Neural cell (in vitro differentiated cells): ENCODE results near the gene HSD17B8. TPM values are rescaled to one million over a fixed set of nuclear protein-coding genes. Genes with fewer than 3 reads are reported as not detected.

Experiments used
- H2AFZ ChIP-seq: fragments of 200-600, 300-800 bp; sonication (generic), shearing (Covaris generic); 2 replicates; pipeline ENCODE4 v1.6.0; 2014; ENCODE audit warnings: low read depth, mild to moderate bottlenecking, antibody characterized with exemption, low read length, moderate library complexity
- H3F3A ChIP-seq: fragments of 200-600 bp; shearing (Covaris generic); 2 replicates; pipeline ENCODE4 v1.6.1; 2016; ENCODE audit warnings: mild to moderate bottlenecking, moderate library complexity, mixed read lengths, antibody characterized with exemption, low read length; ENCODE audit not compliant: insufficient read depth, poor library complexity, severe bottlenecking
- H3K27ac ChIP-seq: fragments of 200-600, 300-800 bp; sonication (generic), shearing (Covaris generic); 2 replicates; pipeline ENCODE4 v1.5.1; 2014; ENCODE audit warnings: mild to moderate bottlenecking, low read length, moderate library complexity
- H3K27me3 ChIP-seq: fragments of 300-800, 200-600 bp; sonication (generic), shearing (Covaris generic); 2 replicates; pipeline ENCODE4 v1.6.0; 2014; ENCODE audit warnings: mild to moderate bottlenecking, low read depth, low read length, moderate library complexity; ENCODE audit not compliant: insufficient read depth
- H3K36me3 ChIP-seq: fragments of 300-800, 200-600 bp; sonication (generic), shearing (Covaris generic); 2 replicates; pipeline ENCODE4 v1.5.1; 2014; ENCODE audit warnings: mild to moderate bottlenecking, antibody characterized with exemption, low read length, moderate library complexity; ENCODE audit not compliant: insufficient read depth
- H3K4me2 ChIP-seq: fragments of 300-800, 200-600 bp; sonication (generic), shearing (Covaris generic); 2 replicates; pipeline ENCODE4 v1.6.0; 2014; ENCODE audit warnings: mild to moderate bottlenecking, low read length
- H3K4me3 ChIP-seq: fragments of 300-800, 200-600 bp; sonication (generic), shearing (Covaris generic); 2 replicates; pipeline ENCODE4 v1.5.1; 2014; ENCODE audit warnings: mild to moderate bottlenecking, low read length, moderate library complexity
- H3K79me2 ChIP-seq: fragments of 200-600 bp; shearing (Covaris generic); replicated peaks from 2 replicates; pipeline ENCODE4 v1.6.0; 2014; ENCODE audit warnings: mild to moderate bottlenecking, low read length, moderate library complexity; ENCODE audit not compliant: insufficient read depth
- H3K9ac ChIP-seq: fragments of 300-800, 200-600 bp; sonication (generic), shearing (Covaris generic); 2 replicates; pipeline ENCODE4 v1.6.1; 2016; ENCODE audit warnings: mild to moderate bottlenecking, low read length, mixed read lengths
- H3K9me2 ChIP-seq: fragments of 200-600 bp; shearing (Covaris generic); 2 replicates; pipeline ENCODE4 v1.6.1; 2016; ENCODE audit warnings: mild to moderate bottlenecking, low read length, mixed read lengths; ENCODE audit not compliant: insufficient read depth
- H3K9me3 ChIP-seq: fragments of 200-600, 300-800 bp; sonication (generic), shearing (Covaris generic); 2 replicates; pipeline ENCODE4 v1.6.1; 2016; ENCODE audit warnings: mild to moderate bottlenecking, mixed run types, low read length, moderate library complexity, mixed read lengths
- H4K20me1 ChIP-seq: fragments of 200-600 bp; shearing (Covaris generic); 2 replicates; pipeline ENCODE4 v1.6.1; 2016; ENCODE audit warnings: mild to moderate bottlenecking, mixed run types; ENCODE audit not compliant: insufficient read depth
- EP300 ChIP-seq: fragments of 450-650 bp; conservative IDR thresholded peaks from 2 replicates; pipeline ENCODE4 v1.6.1; 2014; ENCODE audit warnings: antibody characterized with exemption, mild to moderate bottlenecking, moderate library complexity; ENCODE audit not compliant: poor library complexity, severe bottlenecking
- EZH2 ChIP-seq: fragments of 200-600, 300-800 bp; shearing (Covaris generic), sonication (generic); IDR thresholded peaks from 2 replicates; pipeline ENCODE4 v1.6.1; 2014; ENCODE audit warnings: antibody characterized with exemption, low read length, borderline replicate concordance, mild to moderate bottlenecking; ENCODE audit not compliant: insufficient read depth, poor library complexity, severe bottlenecking
- MXI1 ChIP-seq: fragments of 450-650 bp; conservative IDR thresholded peaks from 2 replicates; pipeline ENCODE4 v1.6.1; 2014; ENCODE audit warnings: antibody characterized with exemption, mild to moderate bottlenecking; ENCODE audit not compliant: poor library complexity, severe bottlenecking
- POLR2AphosphoS5 ChIP-seq: IDR thresholded peaks from 2 replicates; pipeline ENCODE4 v1.6.1; 2012
- RAD21 ChIP-seq: fragments of 450-650 bp; conservative IDR thresholded peaks from 2 replicates; pipeline ENCODE4 v1.6.1; 2014; ENCODE audit warnings: antibody characterized with exemption, mild to moderate bottlenecking, moderate library complexity
- SMC3 ChIP-seq: fragments of 450-650 bp; conservative IDR thresholded peaks from 2 replicates; pipeline ENCODE4 v1.6.1; 2014; ENCODE audit warnings: antibody characterized with exemption, mild to moderate bottlenecking, moderate library complexity; ENCODE audit not compliant: poor library complexity
- TAF1 ChIP-seq: IDR thresholded peaks from 2 replicates; pipeline ENCODE4 v1.6.1; 2012; ENCODE audit warnings: low read depth
- polyA plus RNA-seq: library from polyadenylated mRNA; depleted of rRNA; stranded (reverse); fragments of >200 nt; gene quantifications from 2 replicates; pipeline ENCODE4 v1.2.3, GENCODE V29; 2014
- TF ChIP-seq, protein P1 (sequence below): IDR thresholded peaks from 2 replicates; pipeline ENCODE4 v1.6.1; 2012; ENCODE audit warnings: borderline replicate concordance
- TF ChIP-seq, protein P2 (sequence below): fragments of 450-650 bp; IDR thresholded peaks from 2 replicates; pipeline ENCODE4 v1.5.1; 2014; ENCODE audit warnings: antibody characterized with exemption, mild to moderate bottlenecking, moderate library complexity; ENCODE audit not compliant: poor library complexity, severe bottlenecking

Gene HSD17B8
- polyA plus RNA-seq, 1 donor from 2014 or later = 7.3 TPM

DNA sequence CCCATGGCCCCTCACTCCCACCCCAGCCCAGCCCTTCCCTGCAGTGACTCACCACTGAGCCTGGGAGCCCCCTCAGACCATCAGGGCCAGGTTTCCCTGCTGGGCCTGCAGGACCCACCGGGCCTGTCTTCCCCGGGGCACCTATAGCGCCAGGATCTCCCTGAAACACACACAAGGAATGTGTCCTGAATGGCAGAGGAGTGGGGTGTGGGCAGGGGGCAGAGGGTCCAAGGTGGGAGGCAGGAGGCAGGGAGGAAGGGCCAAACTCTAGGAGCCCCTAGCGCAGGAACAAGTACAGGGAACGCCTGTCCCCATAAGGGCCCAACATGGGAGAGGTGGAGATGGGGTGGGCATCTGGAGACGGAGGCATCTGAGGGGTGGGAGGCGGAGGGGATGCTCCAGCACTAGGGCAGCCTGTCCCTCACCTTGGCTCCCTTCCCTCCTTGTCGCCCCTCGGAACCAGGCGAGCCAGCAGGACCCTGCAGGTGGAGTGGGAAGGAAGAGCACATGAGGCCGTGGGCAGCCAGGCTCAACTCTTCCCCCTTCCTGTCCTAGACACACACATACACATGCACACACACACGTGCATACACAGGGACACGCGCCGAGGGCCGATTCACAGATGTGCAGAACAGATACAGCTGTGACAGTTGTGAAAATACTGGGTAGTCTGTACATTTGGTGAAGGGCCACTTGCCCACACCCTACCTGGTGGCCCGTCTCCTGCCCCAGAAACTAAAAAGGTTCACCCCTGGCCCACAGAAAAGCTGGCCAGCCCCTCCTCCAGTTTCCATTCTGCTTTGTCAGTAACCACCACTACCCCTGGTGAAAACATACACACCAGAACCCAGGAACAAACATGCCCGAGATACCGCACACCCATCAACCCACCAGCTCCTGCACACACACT, 36.8 kb upstream of the HSD17B8 start:
- Histone ChIP-seq H3K4me3 (no peak overlapping the region), H4K20me1 (no peaks in the 10 kb centered on the region), H3K27ac (no peak overlapping the region), H2AFZ (no peak overlapping the region), H3K36me3 (no peaks in the 10 kb centered on the region), H3K9ac (no peak overlapping the region), H3K27me3 (no peaks in the 10 kb centered on the region), H3K4me2 (no peak overlapping the region), H3K9me2 (no peaks in the 10 kb centered on the region), H3K9me3 (no peaks in the 10 kb centered on the region), H3K79me2 (no peaks in the 10 kb centered on the region), H3F3A (no peaks in the 10 kb centered on the region)
- TF ChIP-seq RAD21 = no peak
- TF ChIP-seq, protein P1, sequence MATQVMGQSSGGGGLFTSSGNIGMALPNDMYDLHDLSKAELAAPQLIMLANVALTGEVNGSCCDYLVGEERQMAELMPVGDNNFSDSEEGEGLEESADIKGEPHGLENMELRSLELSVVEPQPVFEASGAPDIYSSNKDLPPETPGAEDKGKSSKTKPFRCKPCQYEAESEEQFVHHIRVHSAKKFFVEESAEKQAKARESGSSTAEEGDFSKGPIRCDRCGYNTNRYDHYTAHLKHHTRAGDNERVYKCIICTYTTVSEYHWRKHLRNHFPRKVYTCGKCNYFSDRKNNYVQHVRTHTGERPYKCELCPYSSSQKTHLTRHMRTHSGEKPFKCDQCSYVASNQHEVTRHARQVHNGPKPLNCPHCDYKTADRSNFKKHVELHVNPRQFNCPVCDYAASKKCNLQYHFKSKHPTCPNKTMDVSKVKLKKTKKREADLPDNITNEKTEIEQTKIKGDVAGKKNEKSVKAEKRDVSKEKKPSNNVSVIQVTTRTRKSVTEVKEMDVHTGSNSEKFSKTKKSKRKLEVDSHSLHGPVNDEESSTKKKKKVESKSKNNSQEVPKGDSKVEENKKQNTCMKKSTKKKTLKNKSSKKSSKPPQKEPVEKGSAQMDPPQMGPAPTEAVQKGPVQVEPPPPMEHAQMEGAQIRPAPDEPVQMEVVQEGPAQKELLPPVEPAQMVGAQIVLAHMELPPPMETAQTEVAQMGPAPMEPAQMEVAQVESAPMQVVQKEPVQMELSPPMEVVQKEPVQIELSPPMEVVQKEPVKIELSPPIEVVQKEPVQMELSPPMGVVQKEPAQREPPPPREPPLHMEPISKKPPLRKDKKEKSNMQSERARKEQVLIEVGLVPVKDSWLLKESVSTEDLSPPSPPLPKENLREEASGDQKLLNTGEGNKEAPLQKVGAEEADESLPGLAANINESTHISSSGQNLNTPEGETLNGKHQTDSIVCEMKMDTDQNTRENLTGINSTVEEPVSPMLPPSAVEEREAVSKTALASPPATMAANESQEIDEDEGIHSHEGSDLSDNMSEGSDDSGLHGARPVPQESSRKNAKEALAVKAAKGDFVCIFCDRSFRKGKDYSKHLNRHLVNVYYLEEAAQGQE = no peak
- TF ChIP-seq SMC3 = no peak
- no peak for TF ChIP-seq EP300
- no peak for TF ChIP-seq POLR2AphosphoS5
- no peak for TF ChIP-seq TAF1
- TF ChIP-seq, protein P2, sequence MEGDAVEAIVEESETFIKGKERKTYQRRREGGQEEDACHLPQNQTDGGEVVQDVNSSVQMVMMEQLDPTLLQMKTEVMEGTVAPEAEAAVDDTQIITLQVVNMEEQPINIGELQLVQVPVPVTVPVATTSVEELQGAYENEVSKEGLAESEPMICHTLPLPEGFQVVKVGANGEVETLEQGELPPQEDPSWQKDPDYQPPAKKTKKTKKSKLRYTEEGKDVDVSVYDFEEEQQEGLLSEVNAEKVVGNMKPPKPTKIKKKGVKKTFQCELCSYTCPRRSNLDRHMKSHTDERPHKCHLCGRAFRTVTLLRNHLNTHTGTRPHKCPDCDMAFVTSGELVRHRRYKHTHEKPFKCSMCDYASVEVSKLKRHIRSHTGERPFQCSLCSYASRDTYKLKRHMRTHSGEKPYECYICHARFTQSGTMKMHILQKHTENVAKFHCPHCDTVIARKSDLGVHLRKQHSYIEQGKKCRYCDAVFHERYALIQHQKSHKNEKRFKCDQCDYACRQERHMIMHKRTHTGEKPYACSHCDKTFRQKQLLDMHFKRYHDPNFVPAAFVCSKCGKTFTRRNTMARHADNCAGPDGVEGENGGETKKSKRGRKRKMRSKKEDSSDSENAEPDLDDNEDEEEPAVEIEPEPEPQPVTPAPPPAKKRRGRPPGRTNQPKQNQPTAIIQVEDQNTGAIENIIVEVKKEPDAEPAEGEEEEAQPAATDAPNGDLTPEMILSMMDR = no peak
- no peak for TF ChIP-seq MXI1

DNA sequence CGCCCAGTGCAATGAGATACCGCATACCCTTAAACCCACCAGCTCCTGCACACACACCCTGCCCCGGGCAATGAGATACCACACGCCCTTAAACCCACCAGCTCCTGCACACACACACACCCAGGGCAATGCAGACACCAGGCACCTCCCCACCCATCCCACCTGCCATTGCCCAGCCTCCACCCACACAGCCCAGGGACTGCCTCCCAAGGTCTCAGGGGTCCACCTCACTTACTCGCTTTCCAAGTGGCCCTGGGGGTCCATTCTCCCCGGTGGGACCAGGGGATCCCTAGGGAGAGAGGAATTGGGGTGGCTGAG, 36.2 kb upstream of the HSD17B8 start:
- H3K79me2 ChIP-seq = no peaks in the 10 kb centered on the region
- no peaks in the 10 kb centered on the region for H3K36me3 ChIP-seq
- H3K27me3 ChIP-seq = no peaks in the 10 kb centered on the region
- H4K20me1 ChIP-seq = no peaks in the 10 kb centered on the region
- H3K9ac ChIP-seq = no peak overlapping the region
- no peak overlapping the region for H3K27ac ChIP-seq
- no peaks in the 10 kb centered on the region for H3F3A ChIP-seq
- no peak overlapping the region for H2AFZ ChIP-seq
- no peaks in the 10 kb centered on the region for H3K9me3 ChIP-seq
- TF ChIP-seq POLR2AphosphoS5 = no peak
- no peak for TF ChIP-seq EZH2
- TF ChIP-seq TAF1 = no peak
- TF ChIP-seq RAD21 = no peak
- no peak for TF ChIP-seq MXI1
- TF ChIP-seq, protein P1 = no peak
- TF ChIP-seq, protein P2 = no peak
- no peak for TF ChIP-seq EP300
- no peak for TF ChIP-seq SMC3
- H3K9me2 ChIP-seq = no peaks in the 10 kb centered on the region
- H3K4me2 ChIP-seq = no peak overlapping the region
- H3K4me3 ChIP-seq = no peak overlapping the region
